K562 (cell line): ENCODE data around the gene EXOC2. TPM values are rescaled to one million over a fixed set of nuclear protein-coding genes. Genes with fewer than 3 reads are reported as not detected.

Experiments
- ATAC-seq: fragments of 200-7000 bp; cut with Tn5 transposase; 3 replicates; pipeline ENCODE4 v1.9.1; 2020; ENCODE audit warnings: moderate library complexity
- BruUV-seq: library from RNA; stranded (reverse); fragments of 400-500 nt; replicated peaks from 2 replicates; lab custom pipeline; 2021; lab: Mats Ljungman, UMichigan
- CTCF ChIA-PET: fragments of 300-600 bp; formaldehyde crosslinking; extraction: SDS; loops from one replicate; lab custom pipeline; 2021; ENCODE audit warnings: low intra/inter-chr PET ratio; lab: Yijun Ruan, JAX
- POLR2A ChIA-PET: fragments of 300-600, 350-650 bp; sonication (Branson Sonifier 250); formaldehyde crosslinking; extraction: SDS; loops from one replicate; lab custom pipeline; 2021; ENCODE audit warnings: antibody characterized with exemption, inconsistent platforms; lab: Yijun Ruan, JAX
- DNase-seq, 4 experiments: peaks; one replicate each; pipeline versions ENCODE4 v3.0.0 to v3.0.0-alpha.2; 2011 to 2018; ENCODE audit warnings: low spot score in 3 of 4, mixed read lengths in 3 of 4; ENCODE audit errors: extremely low read depth in 1 of 4
- FAIRE-seq: peaks from 2 replicates; lab custom pipeline; 2011; peaks lifted over from hg19 to GRCh38; lab: Jason Lieb, UNC
- H2AFZ ChIP-seq: 2 replicates; pipeline ENCODE4 v1.6.0; 2011; ENCODE audit warnings: low read depth, low read length, control low read depth, inconsistent platforms
- H3K27ac ChIP-seq: fragments of 200-600 bp; 3 replicates; pipeline ENCODE4 v1.8.0; 2011; ENCODE audit warnings: low read depth, mild to moderate bottlenecking, control low read depth, inconsistent platforms, low read length, moderate library complexity, mixed read lengths; ENCODE audit errors: extremely low read depth
- H3K27me3 ChIP-seq, 2 experiments: fragments of 300-600 bp in 1 of 2; 2 replicates in 1 of 2; 3 replicates in 1 of 2; pipeline versions ENCODE4 v1.6.0 to v1.8.0; 2011; ENCODE audit warnings: inconsistent platforms in 2 of 2, low read length in 2 of 2, mild to moderate bottlenecking in 1 of 2, mixed read lengths in 1 of 2, moderate library complexity in 1 of 2; ENCODE audit not compliant: control insufficient read depth in 2 of 2, insufficient read depth in 2 of 2
- H3K36me3 ChIP-seq: fragments of 300-600 bp; 3 replicates; pipeline ENCODE4 v1.8.0; 2011; ENCODE audit warnings: mild to moderate bottlenecking, low read length, inconsistent platforms; ENCODE audit not compliant: control insufficient read depth, insufficient read depth
- H3K4me1 ChIP-seq, 2 experiments: fragments of 200-600 bp in 1 of 2; replicated peaks in 1 of 2; 2 replicates in 1 of 2; 3 replicates in 1 of 2; pipeline versions ENCODE4 v1.5.1 to v1.8.0; 2011; ENCODE audit warnings: inconsistent platforms in 2 of 2, low read length in 2 of 2, mild to moderate bottlenecking in 1 of 2, mixed read lengths in 1 of 2, moderate library complexity in 1 of 2; ENCODE audit not compliant: control insufficient read depth in 2 of 2, insufficient read depth in 2 of 2
- H3K4me2 ChIP-seq: 2 replicates; pipeline ENCODE4 v1.6.1; 2011; ENCODE audit warnings: low read length, control low read depth, inconsistent platforms, mixed read lengths; ENCODE audit not compliant: insufficient read depth
- H3K4me3 ChIP-seq: fragments of 200-600 bp; sonication (generic), shearing (Covaris generic); 2 replicates; pipeline ENCODE4 v1.5.1; 2016; ENCODE audit warnings: control low read depth, inconsistent platforms
- H3K79me2 ChIP-seq: fragments of 200-600 bp; 3 replicates; pipeline ENCODE4 v1.8.0; 2011; ENCODE audit warnings: low read length, inconsistent platforms; ENCODE audit not compliant: control insufficient read depth, insufficient read depth
- H3K9ac ChIP-seq, 2 experiments: 2 replicates each; pipeline versions ENCODE4 v1.6.0 to v1.6.1; 2011; ENCODE audit warnings: low read depth in 2 of 2, low read length in 2 of 2, control low read depth in 1 of 2, inconsistent platforms in 1 of 2, mild to moderate bottlenecking in 1 of 2, mixed read lengths in 1 of 2; ENCODE audit not compliant: insufficient read depth in 1 of 2
- H3K9me1 ChIP-seq: one replicate; pipeline ENCODE4 v1.6.0; 2011; ENCODE audit warnings: inconsistent platforms, mild to moderate bottlenecking, low read length, moderate library complexity; ENCODE audit not compliant: control insufficient read depth, insufficient read depth
- H3K9me3 ChIP-seq: replicated peaks from 2 replicates; pipeline ENCODE4 v1.5.1; 2011; ENCODE audit warnings: low read depth, low read length, inconsistent platforms; ENCODE audit not compliant: control insufficient read depth, insufficient read depth
- H4K20me1 ChIP-seq: replicated peaks from 2 replicates; pipeline ENCODE4 v1.6.1; 2011; ENCODE audit warnings: low read length, inconsistent platforms, mixed read lengths; ENCODE audit not compliant: control insufficient read depth, insufficient read depth
- CTCF ChIP-seq, 3 experiments: IDR thresholded peaks in 2 of 3; conservative IDR thresholded peaks in 1 of 3; 2 replicates each; pipeline ENCODE4 v1.5.1; 2011 to 2012; ENCODE audit warnings: low read length in 3 of 3, mild to moderate bottlenecking in 3 of 3, control low read depth in 2 of 3, improper control_type of control experiment in 1 of 3, inconsistent platforms in 1 of 3, low read depth in 1 of 3, mixed read lengths in 1 of 3, moderate library complexity in 1 of 3; ENCODE audit not compliant: insufficient read depth in 2 of 3
- MAFF ChIP-seq: IDR thresholded peaks from 2 replicates; pipeline ENCODE4 v1.6.1; 2012; ENCODE audit warnings: low read length, improper control_type of control experiment
- MAFK ChIP-seq: IDR thresholded peaks from 2 replicates; pipeline ENCODE4 v1.6.1; 2011; ENCODE audit warnings: low read length, improper control_type of control experiment
- RAD21 ChIP-seq, 2 experiments: fragments of 250-450 bp in 1 of 2; fragments of 450-650 bp in 1 of 2; sonication (Bioruptor Pico) in 1 of 2; formaldehyde crosslinking in 1 of 2; IDR thresholded peaks in 1 of 2; conservative IDR thresholded peaks in 1 of 2; 2 replicates each; pipeline versions ENCODE4 v1.4.0 to v1.8.0; 2020 to 2022; ENCODE audit warnings: mild to moderate bottlenecking in 2 of 2, moderate library complexity in 1 of 2
- REST ChIP-seq, 2 experiments: fragments of 450-650 bp; formaldehyde crosslinking in 1 of 2; IDR thresholded peaks; 2 replicates each; pipeline versions ENCODE4 v1.4.0 to v1.6.1; 2014 to 2020; ENCODE audit warnings: mild to moderate bottlenecking in 2 of 2, borderline replicate concordance in 1 of 2, low read depth in 1 of 2
- SMC3 ChIP-seq: conservative IDR thresholded peaks from 2 replicates; pipeline ENCODE4 v1.6.1; 2011; ENCODE audit warnings: low read depth, low read length, improper control_type of control experiment; ENCODE audit not compliant: insufficient read depth
- THAP7 ChIP-seq: fragments of 250-450 bp; sonication (Bioruptor Pico); IDR thresholded peaks from 2 replicates; pipeline ENCODE4 v1.5.0; 2021
- WGBS: fragments of 100-300 bp; shearing (Covaris generic); methylation state at CpG from one replicate; pipeline ENCODE4 v1.1.6; 2016; ENCODE audit warnings: low coverage, mixed read lengths; ENCODE audit not compliant: insufficient coverage; ENCODE audit errors: missing lambda C conversion rate; 5-methylcytosine and 5-hydroxymethylcytosine counted together
- in situ Hi-C: fragments of 300-500 bp; cut with MboI; formaldehyde crosslinking; loops from 4 replicates; pipeline ENCODE4 v1.15.0; 2018; ENCODE audit warnings: inconsistent platforms, mixed read lengths
- intact Hi-C: fragments of 100-400 bp; cut with micrococcal nuclease; formaldehyde crosslinking; loops from 2 replicates; pipeline ENCODE4 v1.14.2; 2022
- polyA plus RNA-seq, 8 experiments: library from polyadenylated mRNA; depleted of rRNA in 4 of 8; stranded (reverse) in 5 of 8; unstranded in 3 of 8; fragments of >200 nt; fragmentation: Nextera tagmentation in 2 of 8; fragmentation: Illumina TruSeq in 1 of 8; extraction: Ambion mirVana in 2 of 8; extraction: Trizol in 1 of 8; gene quantifications; 2 replicates each; pipeline versions ENCODE4 v1.2.1 to v1.2.3, GENCODE V29; 2011 to 2014; ENCODE audit warnings: inconsistent platforms in 1 of 8, missing spikeins in 1 of 8
- total RNA-seq, 7 experiments: library from RNA; depleted of rRNA in 6 of 7; stranded (reverse); fragments of >200 nt in 6 of 7; fragmentation: Illumina TruSeq in 2 of 7; extraction: Trizol in 2 of 7; gene quantifications; 2 replicates each; pipeline versions ENCODE4 v1.2.1 to v1.2.3, GENCODE V29; 2011 to 2021; ENCODE audit warnings: low replicate concordance in 1 of 7

EXOC2 gene
- total and polyA plus RNA-seq, 9 of the 15 experiments (the other 6 are each of a cell fraction or from before 2014, with no cell fraction given): 12.2 to 30.2 (median 24.2) TPM

GRCh38 chr6:579339-579738 lies 113.6 kb downstream of the EXOC2 start:
- Histone ChIP-seq H3K27me3 (no peaks in the 10 kb centered on the region), H3K9me1 (no peaks in the 10 kb centered on the region), H3K4me3 (no peak overlapping the region), H3K36me3 (no peaks in the 10 kb centered on the region), H3K9ac (no peak overlapping the region), H3K79me2 (no peaks in the 10 kb centered on the region), H3K4me2 (no peak overlapping the region), H3K27ac (no peak overlapping the region), H4K20me1 (no peaks in the 10 kb centered on the region), H2AFZ (no peak overlapping the region), H3K4me1 (no peaks in the 10 kb centered on the region; a peak in 1 of 5 replicates), H3K9me3 (no peaks in the 10 kb centered on the region)
- DNase-seq (peak in 3 of 4 experiments; percentile 22 to 41 (median 37)), ATAC-seq (peak; percentile 91), FAIRE-seq (peak; percentile 65)
- CTCF ChIA-PET: interaction anchor here (0.7 to 1.4 kb wide), 2 partner anchors 208 to 517 kb away, joined by 3 to 5 read pairs; no protein-coding TSS in a partner anchor
- WGBS: 33% methylated on average over 5 of the region's 5 CpGs
- in situ Hi-C loops: loop anchor here (25.0 kb wide), 1 partner anchor 833 kb away; no protein-coding TSS in a partner anchor
- POLR2A ChIA-PET: no interaction called here
- intact Hi-C loops: no loop called here
- BruUV-seq: no TSS peak
- TF ChIP-seq RAD21 (CRISPR knock-in tag; conservative IDR thresholded peaks at IDR 0.05 in 1 of 2, IDR thresholded peaks at IDR 0.05 in 1 of 2) (peak; percentile 10 to 55; a peak in 2 of 4 replicates), MAFK (peak; percentile 24; the same call in 1 of the 2 replicates), SMC3 (0 out of 2 replicates have a peak, but pooled peaks have one; percentile 25), MAFF (peak; percentile 50), THAP7 (no peak), REST (IDR thresholded peaks at IDR 0.05; ENCODE audit: borderline replicate concordance) (0 out of 2 replicates have a peak, but pooled peaks have one; percentile 11), REST (CRISPR knock-in tag; IDR thresholded peaks at IDR 0.05; ENCODE audit: low read depth) (no peak), CTCF (IDR thresholded peaks at IDR 0.05 in 2 of 3, conservative IDR thresholded peaks at IDR 0.05 in 1 of 3; ENCODE audit: insufficient read depth in 2 of 3, low read depth in 1 of 3, low read length in 3 of 3) (peak; percentile 50 to 54 (median 54))
